NK-92 (cell line): Measurements from ENCODE around the gene INTS7.

Experiments
- DNase-seq: peaks from one replicate; lab custom pipeline; 2025; ENCODE audit not compliant: unreplicated experiment; lab: John Stamatoyannopoulos, UW

Gene INTS7

GRCh38 chr1:212035123-212035834, at the start of gene INTS7, which contains the start of gene DTL:
TSS of gene INTS7 (minus strand) at chr1:212035557. CDS start at chr1:212035437, 120 bp downstream.
TSS of gene DTL (plus strand) at chr1:212035748. CDS start at chr1:212035891, 143 bp downstream.
- DNase-seq = peak; percentile 89

GRCh38 chr1:212082765-212083406, 47.5 kb upstream of the INTS7 start:
- no peak for DNase-seq

- no peak for DNase-seq
Observed at GRCh38 chr1:212078826-212079225, 43.5 kb upstream of the INTS7 start.

GRCh38 chr1:212077028-212077427, 41.7 kb upstream of the INTS7 start:
- DNase-seq = no peak

GRCh38 chr1:212074856-212075255, 39.5 kb upstream of the INTS7 start:
- no peak for DNase-seq

- no peak for DNase-seq
Observed at GRCh38 chr1:212074313-212074712, 39.0 kb upstream of the INTS7 start.

GRCh38 chr1:212073490-212073889, 38.1 kb upstream of the INTS7 start:
- DNase-seq = no peak

GRCh38 chr1:212072047-212072446, 36.7 kb upstream of the INTS7 start:
- no peak for DNase-seq

- no peak for DNase-seq
Observed at GRCh38 chr1:212070720-212071302, 35.5 kb upstream of the INTS7 start.

GRCh38 chr1:212067787-212068186, 32.4 kb upstream of the INTS7 start:
- no peak for DNase-seq

GRCh38 chr1:212062832-212063438, 27.6 kb upstream of the INTS7 start:
- DNase-seq = no peak

- no peak for DNase-seq
Observed at GRCh38 chr1:212060632-212061472, 25.5 kb upstream of the INTS7 start.

GRCh38 chr1:212055333-212055732, 20.0 kb upstream of the INTS7 start:
- DNase-seq = no peak

- DNase-seq = no peak
Observed at GRCh38 chr1:212053993-212054392, 18.6 kb upstream of the INTS7 start.

- no peak for DNase-seq
Observed at GRCh38 chr1:212045981-212046380, 10.6 kb upstream of the INTS7 start.

GRCh38 chr1:212044851-212045250, 9.5 kb upstream of the INTS7 start:
- DNase-seq = no peak

GRCh38 chr1:212042436-212042835, 7.1 kb upstream of the INTS7 start:
- no peak for DNase-seq

GRCh38 chr1:212040629-212041412, 5.5 kb upstream of the INTS7 start:
- DNase-seq = no peak

GRCh38 chr1:212039622-212040021, 4.3 kb upstream of the INTS7 start:
- no peak for DNase-seq

GRCh38 chr1:212037900-212038299, 2.5 kb upstream of the INTS7 start:
- no peak for DNase-seq
